HG03565 (cell line): Measurements from ENCODE around the gene NFIA.
"Not testable (repeated sequence)": the region's sequence is repeated elsewhere in the genome, so short reads cannot be mapped to it uniquely, and the experiment has no call there.

Source experiments
- ATAC-seq: cut with Tn5 transposase; IDR thresholded peaks from one replicate; pipeline ENCODE4 v1.9.1; 2021; ENCODE audit warnings: mild to moderate bottlenecking, moderate library complexity; ENCODE audit not compliant: unreplicated experiment

Gene NFIA

DNA sequence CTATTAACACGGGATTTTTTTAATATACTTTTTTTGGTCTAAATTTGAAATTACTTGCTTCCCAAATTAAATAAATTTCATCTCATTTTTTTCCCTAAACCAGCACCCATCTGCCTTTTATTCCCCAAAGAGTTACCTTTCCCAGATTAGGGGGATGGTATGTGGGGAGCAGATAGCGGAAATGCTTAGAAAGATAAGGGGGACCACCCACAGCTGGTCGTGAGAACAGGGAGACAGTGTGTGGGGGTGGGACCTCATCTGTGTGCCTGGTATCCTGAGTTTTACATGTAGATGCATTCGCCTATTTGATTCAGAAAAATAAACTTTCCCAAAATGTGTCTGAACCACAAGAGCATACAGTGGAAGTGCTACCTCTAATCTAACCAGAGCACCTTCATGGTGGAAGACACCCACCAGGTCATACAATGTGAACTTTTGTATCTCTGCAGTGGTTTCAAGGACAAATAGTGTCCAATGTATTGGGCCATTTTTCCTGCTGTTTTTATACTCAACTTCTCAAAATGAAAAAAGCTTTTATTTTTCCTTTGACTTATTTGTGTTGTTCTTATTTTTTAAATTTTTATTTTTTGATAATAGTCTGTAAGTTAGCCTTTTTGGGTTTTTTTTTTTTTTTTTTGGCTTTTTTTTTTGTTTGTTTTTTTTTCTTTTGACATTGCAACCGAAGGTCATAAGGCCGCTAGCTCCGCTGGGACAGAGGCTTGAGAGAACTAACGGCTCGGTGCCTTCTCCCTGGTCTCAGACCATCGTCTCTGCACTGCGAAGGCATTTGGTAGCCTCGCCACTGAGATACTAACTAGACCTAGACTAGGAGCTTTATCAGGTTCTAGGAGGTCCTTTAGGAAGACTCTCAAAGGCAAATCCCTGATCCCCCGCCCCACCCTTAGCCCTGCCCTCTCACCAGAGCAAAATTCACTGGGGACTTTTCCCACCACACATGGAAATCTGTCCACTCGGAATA, 379.3 kb downstream of the NFIA start:
- no peak for ATAC-seq

DNA sequence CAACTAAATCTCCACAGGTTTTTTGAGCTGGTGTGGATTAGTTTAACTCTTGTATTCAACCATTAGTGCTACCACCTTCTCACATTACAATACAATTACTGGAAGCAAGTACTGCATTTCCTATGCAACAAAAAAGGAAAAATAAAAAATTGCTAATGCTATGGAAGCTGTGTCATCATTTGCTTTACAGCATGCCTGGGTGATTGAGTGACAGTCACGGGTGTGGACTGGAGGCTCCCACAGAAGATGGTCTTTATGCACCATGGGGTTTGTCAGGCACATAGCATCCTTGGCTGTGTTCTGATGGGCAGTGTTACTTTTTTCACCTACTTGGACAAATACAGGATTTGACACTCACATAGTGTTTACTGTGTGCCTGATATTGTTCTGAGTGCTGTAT, 380.3 kb downstream of the NFIA start:
- no peak for ATAC-seq

DNA sequence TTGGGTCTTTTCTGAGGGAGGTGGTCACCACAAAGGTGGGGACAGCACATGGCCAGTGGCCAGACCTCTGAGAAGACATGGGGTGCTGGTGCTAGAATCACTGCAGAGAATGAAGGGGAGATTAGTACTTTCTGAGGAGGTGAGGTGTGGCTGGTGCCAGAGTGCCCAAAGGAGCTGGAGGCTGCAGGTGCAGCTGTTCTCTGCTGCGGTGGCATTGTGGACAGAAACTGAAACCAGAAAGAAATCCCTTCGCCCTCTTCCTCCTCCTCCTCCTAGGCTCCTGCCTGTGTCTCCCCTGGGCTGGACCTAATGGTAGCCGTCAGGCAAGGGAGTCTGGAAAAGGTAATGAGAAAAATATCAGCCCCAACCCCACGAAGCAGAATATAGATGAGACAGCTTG, 380.9 kb downstream of the NFIA start:
- ATAC-seq = no peak

DNA sequence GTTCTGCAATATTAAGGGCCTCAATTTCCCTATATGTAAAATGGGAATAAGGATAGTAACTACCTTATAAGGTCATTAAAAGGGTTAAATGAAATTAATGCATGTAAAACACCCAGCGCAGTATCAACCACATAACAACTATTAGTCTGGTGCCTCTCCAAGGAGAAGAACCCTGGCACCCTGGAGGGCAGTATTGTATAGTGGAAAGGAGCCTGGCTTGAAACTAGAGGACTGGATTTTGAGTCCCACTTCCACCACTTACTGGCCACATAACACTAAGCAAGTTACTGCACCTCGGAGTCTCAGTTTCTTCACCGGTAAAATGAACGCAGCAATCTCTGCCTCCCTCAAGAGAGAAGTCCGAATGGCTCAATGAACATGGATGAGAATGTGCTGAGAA, 385.5 kb downstream of the NFIA start:
- ATAC-seq = not testable (repeated sequence)

DNA sequence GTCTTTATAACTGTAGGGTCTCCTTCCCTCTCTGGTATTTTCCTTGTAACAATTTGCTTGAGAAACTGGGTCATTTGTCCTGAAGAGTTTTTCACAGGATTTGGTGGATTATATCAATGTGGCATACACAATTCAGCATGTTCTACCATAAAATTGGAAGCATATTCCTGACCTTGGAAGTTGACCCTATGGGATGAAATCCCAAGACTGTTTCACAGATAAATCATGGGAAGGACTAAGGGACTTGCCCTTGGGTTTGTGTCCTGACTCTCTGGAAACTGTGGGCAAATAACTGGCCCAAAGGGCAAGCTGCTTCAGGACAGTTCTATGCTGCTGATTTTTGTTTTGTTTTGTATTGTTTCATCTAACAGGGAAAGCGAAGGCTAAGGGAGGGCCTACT, 387.0 kb downstream of the NFIA start:
- no peak for ATAC-seq

DNA sequence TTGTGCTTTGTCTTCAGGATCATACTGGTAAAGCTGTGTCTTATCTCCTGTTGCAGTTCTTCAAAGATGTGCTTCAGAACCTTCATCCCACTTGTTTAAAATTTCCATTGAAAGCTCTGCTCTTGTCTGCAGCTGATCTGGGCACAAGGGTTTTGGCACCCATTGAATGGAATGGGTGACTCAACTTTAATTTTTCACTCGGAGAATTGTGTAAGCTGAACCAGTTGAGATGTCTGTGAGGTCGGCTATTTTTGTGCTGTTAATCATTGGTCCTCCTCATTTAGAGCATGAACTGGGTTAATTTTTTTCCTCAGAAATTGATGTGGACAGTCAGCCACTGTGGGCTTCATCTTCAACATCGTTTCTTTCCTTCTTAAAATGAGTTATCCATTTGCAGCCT, 390.5 kb downstream of the NFIA start:
- ATAC-seq = no peak

DNA sequence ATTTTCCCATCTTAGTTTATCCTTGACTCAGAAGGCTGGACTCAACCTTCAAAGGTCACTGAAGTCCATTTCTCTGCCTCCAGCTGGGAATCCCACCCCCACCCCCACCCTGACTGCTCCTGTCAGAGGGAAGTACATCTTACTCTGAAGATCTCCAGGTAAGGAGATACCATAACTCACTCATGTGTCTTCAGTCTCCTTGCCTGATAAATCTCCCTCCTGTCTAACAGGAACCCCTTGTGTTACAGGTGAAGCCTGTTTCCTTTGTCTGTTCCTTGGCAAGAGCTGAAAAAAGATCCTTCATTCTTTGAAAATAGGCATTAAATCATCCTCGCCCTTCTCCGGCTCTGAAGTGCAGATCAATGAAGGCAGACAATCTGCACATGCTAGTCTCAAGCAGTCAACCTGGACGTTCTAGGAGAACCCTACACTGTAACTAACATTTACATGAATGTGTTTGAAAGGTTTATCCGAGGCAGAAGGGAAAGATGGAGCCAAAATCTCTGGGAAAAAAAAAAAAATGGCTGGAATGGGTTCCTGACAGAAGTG, 392.0 kb downstream of the NFIA start:
- ATAC-seq = no peak

DNA sequence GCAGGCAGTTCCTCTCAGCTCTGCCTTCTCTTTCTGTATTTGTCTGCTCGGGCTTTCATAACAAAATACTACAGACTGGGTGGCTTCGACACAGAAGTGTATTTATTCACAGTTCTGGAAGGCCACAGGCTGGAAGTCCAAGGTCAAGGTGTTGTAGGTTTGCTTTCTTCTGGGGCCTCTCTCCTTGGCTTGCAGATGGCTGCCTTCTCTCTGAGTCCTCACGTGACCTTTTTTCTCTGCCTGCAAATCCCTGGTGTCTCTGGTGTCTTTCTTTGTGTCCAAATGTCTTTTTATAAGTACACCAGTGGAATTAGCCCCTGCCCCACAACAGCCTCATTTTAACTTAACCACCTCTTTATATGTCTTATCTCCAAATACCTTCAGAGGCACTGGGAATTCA, 392.6 kb downstream of the NFIA start:
- no peak for ATAC-seq

DNA sequence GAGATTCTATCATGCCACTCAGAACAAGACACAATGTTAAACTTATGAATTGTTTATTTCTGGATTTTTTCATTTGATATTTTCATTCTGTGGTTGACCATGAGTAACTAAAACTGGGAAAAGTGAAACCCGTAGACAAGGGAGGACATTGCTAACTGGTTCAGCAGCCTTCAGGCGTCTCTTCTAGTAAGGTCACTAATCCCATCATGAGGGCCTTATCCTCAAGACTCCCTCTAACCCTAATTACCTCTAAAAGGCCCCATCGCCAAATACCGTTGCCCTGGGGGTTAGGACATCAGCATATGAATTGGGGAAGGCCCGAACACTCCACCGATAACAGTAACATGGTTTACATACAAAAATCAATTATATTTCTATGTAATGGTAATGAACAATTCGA, 394.9 kb downstream of the NFIA start:
- ATAC-seq = no peak

DNA sequence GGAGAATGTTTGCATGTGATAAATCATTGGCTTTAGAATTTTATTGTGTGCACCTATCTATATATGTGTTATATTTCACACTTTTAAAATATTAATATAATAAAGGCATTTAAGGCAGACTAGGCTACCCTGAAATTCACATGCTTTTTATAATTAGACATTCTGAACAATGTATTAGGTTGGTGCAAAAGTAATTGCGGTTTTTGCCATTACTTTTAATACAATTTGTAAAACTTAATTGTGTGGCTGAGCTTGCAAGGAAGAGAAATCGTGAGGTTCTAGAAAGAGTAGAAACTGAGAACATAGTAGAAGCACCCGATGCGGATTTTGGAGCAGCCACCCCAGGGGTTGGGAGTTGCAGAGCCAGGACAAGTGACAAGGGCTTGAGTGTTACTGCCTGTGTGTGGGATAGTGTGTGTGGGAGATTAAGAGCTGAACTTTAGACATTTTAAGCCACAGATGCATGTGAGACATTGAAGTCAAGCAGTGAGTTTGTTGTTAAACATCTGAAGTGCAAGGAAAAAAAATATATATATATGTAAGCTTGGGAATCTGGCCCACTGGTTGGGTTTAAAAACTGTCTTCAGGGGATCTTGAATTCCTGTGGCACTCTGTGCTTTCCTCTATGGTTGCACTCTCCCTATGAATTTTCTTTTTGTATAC, 398.0 kb downstream of the NFIA start:
- no peak for ATAC-seq

DNA sequence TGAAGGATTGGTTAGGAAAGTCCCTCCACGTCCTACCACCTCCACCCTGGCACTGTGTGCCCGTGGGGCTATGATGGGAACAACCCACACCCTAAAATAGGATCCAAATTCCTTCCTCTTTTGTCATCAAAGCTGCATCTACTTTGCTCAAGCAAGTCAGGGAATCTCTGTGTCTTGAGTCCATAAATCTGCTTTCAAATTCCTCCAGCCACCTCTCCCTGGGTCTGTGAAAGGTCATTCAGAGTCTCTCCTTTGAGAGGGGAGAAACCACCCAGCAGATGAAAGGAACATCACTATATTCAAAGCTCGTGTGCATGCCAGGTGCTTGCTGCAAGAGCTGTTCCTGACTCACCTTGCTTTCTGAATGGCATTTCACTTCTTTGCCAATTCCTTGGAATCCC, 399.0 kb downstream of the NFIA start:
- ATAC-seq = no peak

DNA sequence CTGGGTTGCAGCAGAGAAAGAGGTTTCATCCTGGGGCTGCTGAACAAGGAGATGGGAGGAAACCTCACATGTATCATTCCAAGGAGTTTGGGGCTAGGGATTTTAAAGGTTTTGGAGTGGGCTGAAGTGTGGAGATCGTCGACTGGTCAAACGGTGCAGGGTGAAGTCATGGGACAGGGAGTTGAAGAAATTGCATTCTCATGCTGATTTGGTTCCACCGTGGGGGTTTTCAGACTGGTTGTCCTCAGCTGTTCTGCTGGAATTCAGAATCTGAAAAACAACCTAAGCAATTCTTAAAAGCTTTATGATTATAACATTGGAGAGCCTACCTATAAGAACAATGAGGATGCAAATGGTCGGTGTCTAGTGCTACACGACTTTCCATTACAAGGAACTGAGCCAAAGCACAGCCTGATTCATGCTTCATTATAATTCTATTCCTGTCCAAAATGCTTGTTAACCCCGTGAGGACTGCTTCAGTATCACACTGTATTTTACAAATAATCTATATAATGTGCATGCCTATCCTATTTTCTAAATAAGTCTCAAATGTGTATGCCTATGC, 399.9 kb downstream of the NFIA start:
- no peak for ATAC-seq

DNA sequence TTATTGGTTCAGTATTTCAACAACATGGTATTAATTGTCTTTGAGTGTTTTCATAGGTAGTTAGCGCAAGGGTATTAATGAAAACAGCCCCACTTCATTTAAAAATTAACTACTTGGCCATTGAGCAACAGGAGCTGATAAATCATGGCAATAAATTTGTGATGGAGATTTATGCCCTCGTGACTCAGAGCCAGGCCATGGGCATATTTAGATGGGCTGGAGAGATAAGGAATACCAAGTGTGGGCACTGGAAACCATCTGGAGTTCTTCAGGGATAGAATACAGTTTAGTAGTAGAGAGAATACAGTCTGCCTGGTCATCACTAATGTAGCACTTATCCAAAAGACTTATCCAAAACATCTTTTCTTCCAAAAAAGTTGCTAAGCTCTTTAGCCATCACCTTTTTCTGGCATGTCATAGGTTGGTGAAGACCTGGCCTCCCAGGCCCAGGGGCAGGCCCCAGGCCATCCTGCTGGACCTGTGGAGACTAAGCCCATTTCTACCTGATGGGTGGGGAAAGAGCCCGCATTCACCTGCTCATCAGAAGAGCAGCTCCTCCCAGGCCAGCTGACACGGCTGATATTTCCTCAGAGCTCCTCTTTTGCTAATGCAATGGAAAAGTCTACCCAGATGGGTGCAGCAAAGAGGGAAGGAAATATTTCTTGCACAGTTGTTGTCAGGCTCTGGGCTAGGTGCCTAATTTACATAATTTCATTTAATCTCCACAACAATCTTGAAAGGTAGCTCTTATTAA, 404.6 kb downstream of the NFIA start:
- no peak for ATAC-seq

DNA sequence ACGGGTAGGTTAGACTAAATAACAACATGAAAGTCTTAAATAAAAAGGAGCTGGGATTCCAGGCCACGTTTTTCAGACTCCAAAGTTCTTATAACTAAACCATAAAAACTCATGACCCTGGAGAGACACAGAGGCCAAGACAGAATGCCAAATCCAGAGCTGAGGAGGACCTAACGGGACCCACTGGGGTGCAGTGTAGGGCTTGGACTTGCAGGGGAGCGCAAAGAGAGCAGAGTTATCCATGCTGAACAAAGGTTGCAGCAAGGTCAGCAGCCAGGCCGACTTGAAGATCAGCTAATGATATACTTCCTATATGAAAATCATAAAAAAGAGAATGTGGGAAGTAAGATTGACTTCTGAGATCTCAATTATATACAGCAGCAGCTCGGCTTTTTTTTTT, 405.4 kb downstream of the NFIA start:
- no peak for ATAC-seq

DNA sequence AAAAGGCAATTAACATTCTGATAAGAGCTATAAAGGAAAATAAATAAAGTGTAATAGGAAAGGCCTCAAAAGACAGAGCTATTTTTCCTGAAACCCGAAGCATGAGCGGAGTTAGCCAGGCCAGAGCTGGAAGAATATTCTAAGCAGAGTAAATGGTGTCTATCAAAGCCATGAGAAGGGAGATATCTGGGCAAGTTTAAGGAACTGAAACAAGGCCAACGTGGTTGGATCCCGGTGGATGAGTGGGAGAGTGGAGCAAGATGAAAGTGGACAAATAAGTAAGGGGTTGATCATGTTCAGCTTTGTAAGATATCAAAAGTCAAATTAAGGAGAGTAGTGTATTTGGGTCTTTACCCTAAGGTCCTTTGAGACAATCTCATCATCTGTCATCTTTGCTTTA, 408.6 kb downstream of the NFIA start:
- no peak for ATAC-seq

DNA sequence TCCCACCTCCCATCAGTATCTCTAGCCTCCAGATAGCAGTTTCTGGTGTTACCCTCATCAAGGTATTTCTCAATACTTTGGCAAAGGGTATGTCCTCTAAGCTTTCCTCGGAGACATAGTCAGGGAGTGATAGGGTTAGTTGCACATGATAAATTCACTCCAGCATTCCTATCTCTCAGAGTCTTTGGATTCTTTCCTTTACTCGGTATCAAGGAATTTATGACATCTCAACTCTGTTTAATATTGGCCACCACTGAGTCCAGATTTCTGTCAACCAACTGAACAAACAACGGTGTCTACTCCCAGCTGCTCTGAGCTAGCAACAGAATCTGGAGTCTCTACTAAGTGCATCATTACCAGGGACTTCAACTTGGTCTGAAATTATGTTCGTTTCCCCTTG, 409.1 kb downstream of the NFIA start:
- ATAC-seq = no peak

DNA sequence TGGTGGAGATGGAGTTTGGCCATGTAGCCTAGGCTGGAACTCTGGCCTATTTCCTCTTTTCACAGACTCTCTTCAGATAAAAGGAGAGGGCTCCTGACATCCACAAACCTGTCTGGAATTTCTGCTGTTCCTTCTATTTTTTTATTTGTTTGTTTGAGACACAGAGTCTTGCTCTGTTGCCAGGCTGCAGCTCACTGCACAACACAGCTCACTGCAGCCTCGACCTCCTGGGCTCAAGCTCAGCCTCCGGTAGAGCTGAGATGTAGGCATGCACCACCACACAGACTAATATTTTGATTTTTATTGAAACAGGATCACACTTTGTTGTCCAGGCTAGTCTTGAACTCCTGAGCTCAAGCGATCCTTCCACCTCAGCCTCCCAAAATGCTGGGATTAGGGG, 411.6 kb downstream of the NFIA start:
- ATAC-seq = no peak

DNA sequence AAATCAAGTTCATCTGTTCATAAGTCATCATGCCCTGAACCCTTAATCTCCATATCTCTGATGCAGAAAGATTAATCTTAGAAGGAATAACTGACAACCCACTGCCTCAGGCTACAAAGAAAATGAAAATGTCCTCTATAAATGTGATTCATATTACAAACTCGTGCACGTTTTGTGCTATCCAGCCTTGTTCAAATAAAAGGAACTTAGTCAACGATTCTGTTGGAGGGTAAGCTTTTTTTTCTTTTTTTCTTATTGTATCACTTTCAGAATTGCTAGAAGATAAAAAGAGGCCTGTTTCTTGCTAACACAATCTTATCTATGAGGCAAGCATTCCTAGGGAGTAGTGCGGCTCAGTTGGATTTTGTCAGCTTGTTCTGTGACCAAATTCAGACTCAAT, 414.1 kb downstream of the NFIA start:
- no peak for ATAC-seq

DNA sequence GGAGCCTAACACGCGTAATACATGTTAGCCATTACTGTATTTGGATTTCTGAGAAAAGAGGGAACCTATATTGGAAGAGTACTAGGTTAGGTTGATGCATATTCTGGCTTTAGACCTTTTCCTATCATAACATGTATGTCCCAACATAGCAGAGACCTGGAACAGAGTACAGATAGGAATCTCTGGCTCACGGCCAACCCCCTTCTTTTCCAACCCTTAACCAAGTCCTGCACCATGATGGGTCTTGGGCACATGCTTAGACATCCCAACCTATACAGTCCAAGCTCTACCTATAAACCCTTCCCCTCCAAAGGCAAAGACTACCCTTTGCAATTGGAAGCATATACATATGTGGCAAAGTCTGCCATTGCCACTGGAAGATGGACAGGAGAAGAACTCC, 414.7 kb downstream of the NFIA start:
- ATAC-seq = no peak

DNA sequence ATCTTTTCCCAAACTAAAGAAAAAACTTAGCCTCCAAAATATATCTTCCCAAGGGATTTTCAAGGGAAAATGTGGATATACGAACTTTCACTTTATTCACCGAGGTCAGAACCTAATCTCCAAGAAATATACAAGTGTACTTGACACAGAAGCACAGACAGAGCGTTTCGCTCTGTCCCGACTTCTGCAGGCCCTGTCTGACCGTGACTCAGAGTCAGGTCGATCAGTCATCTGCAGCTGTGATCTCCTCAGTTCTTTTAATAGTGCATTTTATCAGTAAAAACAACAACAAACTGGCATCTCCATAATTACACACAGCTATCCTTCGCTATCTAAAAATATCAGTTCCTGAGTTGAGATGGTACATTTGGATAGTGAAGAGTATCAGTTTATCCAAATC, 416.0 kb downstream of the NFIA start:
- ATAC-seq = no peak
